ENCODE data around the gene CYBA. TPM values are rescaled to one million over a fixed set of nuclear protein-coding genes. Genes with fewer than 3 reads are reported as not detected.

Gene CYBA
- total RNA-seq, 1 donor from 2014 or later, result 188 TPM

DNA sequence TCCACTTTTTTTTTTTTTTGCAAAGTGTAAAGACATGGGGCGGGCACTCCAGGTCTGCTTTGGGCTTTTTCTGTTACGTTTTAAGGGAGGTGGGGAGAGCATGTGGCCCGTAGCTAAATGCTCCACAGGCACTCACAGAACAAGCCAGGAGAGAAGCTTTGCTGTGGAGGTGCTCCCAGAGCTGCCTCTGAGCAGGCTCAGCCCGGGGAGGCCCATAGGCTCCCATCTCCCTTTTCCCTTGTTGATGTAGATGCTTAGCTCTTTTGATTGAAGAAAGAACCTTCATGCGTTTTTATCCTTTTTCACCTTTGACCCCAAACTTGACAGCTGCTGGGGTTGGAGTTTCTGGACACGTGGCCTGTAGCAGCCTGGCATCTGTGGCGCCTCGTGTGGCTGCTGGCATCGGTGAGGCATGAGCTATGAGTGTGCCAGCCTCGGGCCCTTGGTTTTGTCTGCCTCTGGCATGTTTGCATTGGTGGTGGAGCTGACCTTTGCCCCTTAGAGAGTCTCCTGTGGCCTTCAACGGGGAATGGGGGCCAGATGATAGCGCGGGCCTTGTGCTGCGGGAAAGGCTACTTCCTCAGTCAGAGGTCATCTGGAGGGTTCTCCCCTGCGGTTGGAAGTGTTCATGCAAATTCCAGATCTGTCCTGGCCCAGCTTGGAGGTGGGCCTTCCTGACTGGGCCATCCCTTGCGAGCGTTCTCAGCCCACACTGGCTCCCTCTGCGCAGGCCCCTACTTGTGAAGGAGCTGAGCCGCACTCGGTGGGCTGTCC is 32.5 kb downstream of the CYBA start:
- Histone ChIP-seq H3K4me1 (peaks cover 4% of the 10 kb centered on the region), H3K4me3 (no peak overlapping the region), H3K27me3 (no peaks in the 10 kb centered on the region), H3K36me3 (peaks cover 0 to 15% of the 10 kb centered on the region in 2 donors), H3K9me3 (no peaks in the 10 kb centered on the region), H3K27ac (no peak overlapping the region)
- intact Hi-C loops (cut with DNase I), result no loop called here
- TF ChIP-seq POLR2AphosphoS5 (IDR thresholded peaks at IDR 0.05; ENCODE audit: insufficient read depth in 1 of 2, low read depth in 1 of 2), result no peak
- TF ChIP-seq, protein P1, sequence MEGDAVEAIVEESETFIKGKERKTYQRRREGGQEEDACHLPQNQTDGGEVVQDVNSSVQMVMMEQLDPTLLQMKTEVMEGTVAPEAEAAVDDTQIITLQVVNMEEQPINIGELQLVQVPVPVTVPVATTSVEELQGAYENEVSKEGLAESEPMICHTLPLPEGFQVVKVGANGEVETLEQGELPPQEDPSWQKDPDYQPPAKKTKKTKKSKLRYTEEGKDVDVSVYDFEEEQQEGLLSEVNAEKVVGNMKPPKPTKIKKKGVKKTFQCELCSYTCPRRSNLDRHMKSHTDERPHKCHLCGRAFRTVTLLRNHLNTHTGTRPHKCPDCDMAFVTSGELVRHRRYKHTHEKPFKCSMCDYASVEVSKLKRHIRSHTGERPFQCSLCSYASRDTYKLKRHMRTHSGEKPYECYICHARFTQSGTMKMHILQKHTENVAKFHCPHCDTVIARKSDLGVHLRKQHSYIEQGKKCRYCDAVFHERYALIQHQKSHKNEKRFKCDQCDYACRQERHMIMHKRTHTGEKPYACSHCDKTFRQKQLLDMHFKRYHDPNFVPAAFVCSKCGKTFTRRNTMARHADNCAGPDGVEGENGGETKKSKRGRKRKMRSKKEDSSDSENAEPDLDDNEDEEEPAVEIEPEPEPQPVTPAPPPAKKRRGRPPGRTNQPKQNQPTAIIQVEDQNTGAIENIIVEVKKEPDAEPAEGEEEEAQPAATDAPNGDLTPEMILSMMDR (IDR thresholded peaks at IDR 0.05), result no peak
- no peak for TF ChIP-seq POLR2A (IDR thresholded peaks at IDR 0.05)
- DNase-seq (ENCODE audit: extremely low spot score in 2 of 2), result no peak

DNA sequence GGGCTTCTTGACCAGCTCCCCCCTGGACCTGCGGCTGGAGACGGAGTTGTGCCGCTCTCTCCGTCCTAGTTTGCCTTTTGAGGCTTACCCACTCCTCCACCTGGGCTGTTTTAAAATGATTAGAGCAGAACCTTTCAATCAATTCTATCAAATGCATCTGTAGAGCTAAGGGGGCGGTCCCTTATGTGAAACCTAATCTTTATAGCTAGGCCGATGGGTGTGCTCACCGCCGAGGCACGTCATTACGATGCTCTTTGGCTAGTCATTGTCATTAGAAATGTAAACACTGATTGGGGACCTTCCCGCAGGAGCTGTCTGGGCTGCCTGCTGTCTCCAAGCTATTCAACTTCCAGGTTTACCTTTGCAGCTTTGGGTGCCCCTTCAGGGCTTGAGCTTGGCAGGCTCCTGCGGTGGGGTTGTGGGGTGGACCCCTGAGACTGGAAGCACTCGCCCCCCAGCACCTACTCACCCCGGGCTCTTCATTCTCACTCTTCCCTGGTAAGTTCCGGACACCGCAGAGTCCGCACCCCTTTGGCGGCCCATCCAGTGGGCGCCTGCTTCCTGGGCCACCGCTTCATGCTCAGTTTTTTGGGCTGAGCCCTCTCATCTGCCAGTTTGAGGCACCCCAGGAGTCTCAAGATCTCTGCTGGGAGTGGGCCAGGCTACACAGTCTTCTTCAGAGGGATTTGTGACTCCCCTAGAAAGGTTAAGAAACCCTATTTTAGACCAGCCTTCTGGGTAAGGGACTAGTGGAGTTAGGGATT is 33.4 kb downstream of the CYBA start:
- Histone ChIP-seq H3K27me3 (no peaks in the 10 kb centered on the region), H3K4me3 (no peak overlapping the region), H3K4me1 (peaks cover 4% of the 10 kb centered on the region), H3K27ac (no peak overlapping the region), H3K36me3 (peaks cover 0 to 6% of the 10 kb centered on the region in 2 donors), H3K9me3 (no peaks in the 10 kb centered on the region)
- DNase-seq (ENCODE audit: extremely low spot score in 2 of 2), result no peak
- TF ChIP-seq POLR2A (IDR thresholded peaks at IDR 0.05), result no peak
- TF ChIP-seq POLR2AphosphoS5 (IDR thresholded peaks at IDR 0.05; ENCODE audit: insufficient read depth in 1 of 2, low read depth in 1 of 2), result no peak
- TF ChIP-seq, protein P1 (IDR thresholded peaks at IDR 0.05), result no peak
- intact Hi-C loops (cut with DNase I), result no loop called here

DNA sequence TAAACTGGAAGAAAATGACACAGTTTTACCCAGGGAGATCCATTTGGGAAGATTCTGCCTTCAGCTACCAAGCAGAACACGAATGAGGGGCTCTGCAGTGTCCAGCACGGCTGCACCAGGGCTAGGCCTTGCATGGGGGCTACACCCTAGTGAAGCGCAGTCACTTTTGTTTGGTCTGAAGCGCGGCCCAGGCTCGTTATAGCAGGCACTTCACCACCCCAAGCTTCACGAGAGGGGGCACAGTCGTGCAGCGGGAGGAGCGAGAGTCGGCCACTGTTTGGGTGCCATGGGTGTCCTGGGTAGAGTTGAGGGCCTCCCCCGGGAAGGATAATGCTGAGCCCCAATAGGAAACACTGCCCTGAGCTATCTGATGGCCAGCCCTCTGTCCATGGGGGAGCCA is 34.1 kb downstream of the CYBA start:
- no peaks in the 10 kb centered on the region for H3K27me3 ChIP-seq
- no peaks in the 10 kb centered on the region for H3K36me3 ChIP-seq
- no peaks in the 10 kb centered on the region for H3K9me3 ChIP-seq
- intact Hi-C loops (cut with DNase I), result no loop called here
- H3K4me3 ChIP-seq, result no peak overlapping the region
- H3K27ac ChIP-seq, result no peak overlapping the region
- H3K4me1 ChIP-seq, result peaks cover 4% of the 10 kb centered on the region
- DNase-seq (ENCODE audit: extremely low spot score in 2 of 2), result no peak
- no peak for TF ChIP-seq POLR2A (IDR thresholded peaks at IDR 0.05)
- TF ChIP-seq, protein P1 (IDR thresholded peaks at IDR 0.05), result no peak

DNA sequence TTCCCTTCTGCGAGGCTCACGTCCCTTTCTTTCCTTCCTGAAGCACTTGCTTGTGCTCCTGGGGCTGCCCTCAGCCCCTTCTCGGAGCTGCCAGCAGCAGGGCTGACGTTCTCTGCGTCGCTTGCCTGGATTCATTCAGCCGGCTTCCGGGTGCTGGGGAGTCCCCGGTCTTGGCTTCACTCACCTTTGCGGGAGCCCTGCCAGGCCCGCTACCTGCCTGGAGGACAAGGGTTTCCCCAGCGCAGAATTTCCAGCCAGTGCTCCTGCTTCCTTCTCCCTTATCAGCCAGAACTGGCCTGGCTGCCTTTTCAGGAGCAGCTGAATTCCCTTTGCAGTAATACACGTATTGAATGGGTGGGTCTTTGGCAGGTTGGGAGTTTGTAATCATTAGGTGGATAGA is 34.5 kb downstream of the CYBA start:
- H3K9me3 ChIP-seq, result no peaks in the 10 kb centered on the region
- H3K36me3 ChIP-seq, result peaks cover 0 to 3% of the 10 kb centered on the region in 2 donors
- H3K27ac ChIP-seq, result no peak overlapping the region
- H3K4me3 ChIP-seq, result no peak overlapping the region
- H3K27me3 ChIP-seq, result no peaks in the 10 kb centered on the region
- DNase-seq (ENCODE audit: extremely low spot score in 2 of 2), result no peak
- intact Hi-C loops (cut with DNase I), result no loop called here
- no peak for TF ChIP-seq POLR2AphosphoS5 (IDR thresholded peaks at IDR 0.05; ENCODE audit: insufficient read depth in 1 of 2, low read depth in 1 of 2)
- TF ChIP-seq POLR2A (IDR thresholded peaks at IDR 0.05), result no peak
- TF ChIP-seq, protein P1 (IDR thresholded peaks at IDR 0.05), result no peak
- peaks cover 4% of the 10 kb centered on the region for H3K4me1 ChIP-seq
